OCI-LY1 (cell line): ENCODE measurements around the gene SYPL1.

Experiments
- CTCF ChIP-seq: fragments of 200-600 bp; sonication (generic), shearing (Covaris generic); IDR thresholded peaks from 2 replicates; pipeline ENCODE4 v1.5.1; 2017; ENCODE audit warnings: mild to moderate bottlenecking, antibody characterized with exemption, low read length, moderate library complexity, mixed read lengths
- EZH2 ChIP-seq: fragments of 200-600 bp; sonication (generic), shearing (Covaris generic); IDR thresholded peaks from 2 replicates; pipeline ENCODE4 v1.8.0; 2017; ENCODE audit warnings: borderline replicate concordance, mixed run types, mild to moderate bottlenecking, antibody characterized with exemption, low read length, moderate library complexity, mixed read lengths

- TF ChIP-seq CTCF = no peak
- TF ChIP-seq EZH2 = no peak
Measured at GRCh38 chr7:106108991-106109390, 3.1 kb downstream of the SYPL1 start.
